ENCODE measurements around the gene PDE6A.

The PDE6A gene

DNA sequence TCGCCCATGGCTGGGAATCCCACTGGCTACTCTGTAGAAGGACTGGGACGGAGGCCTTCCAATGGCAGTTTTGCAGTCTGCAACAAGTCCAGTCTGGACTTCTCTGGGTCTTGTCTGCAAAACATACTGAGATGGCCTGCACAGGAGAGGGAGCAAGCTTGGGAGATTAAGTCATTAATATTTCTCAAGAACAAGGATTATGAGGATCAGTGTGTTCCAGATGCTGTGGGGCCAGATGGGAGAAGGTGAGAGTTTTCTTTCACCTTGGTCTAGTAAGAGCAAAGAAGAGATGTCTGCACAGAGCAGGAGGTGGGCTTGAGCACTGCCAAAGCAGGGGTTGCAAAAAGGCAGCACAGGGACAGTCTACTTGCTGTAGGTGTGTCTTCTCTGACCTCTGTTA is at the start of gene PDE6A:
Gene PDE6A (minus strand): TSS at position 128 of the 400 bp plus-strand sequence. CDS start 120 bp downstream, at position 8.
- no peak for TF ChIP-seq CTCF (IDR thresholded peaks at IDR 0.05; ENCODE audit: low read depth, low read length, missing control alignments)
- DNase-seq (ENCODE audit: low read depth): no peak
- no peak within 1 kb of the TSS for H3K4me3 ChIP-seq (ENCODE audit: low read depth, low read length)

DNA sequence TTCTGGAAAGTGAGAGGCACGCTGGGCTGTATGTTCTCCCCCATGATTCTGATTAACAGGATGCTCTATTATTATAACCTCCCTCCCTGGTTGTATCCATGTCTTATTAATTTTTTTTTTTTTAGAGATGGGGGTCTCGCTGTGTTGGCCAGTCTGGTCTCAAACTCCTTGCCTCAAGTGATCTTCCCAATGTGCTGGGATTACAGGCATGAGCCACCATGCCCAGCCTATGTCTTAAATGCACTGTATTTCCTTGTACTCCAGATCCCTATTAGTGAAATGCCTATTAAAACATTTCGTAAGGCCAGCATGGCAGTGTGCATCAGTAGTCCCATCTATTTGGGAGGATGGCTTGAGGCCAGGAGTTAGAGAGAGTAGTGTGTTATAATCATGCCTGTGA is 48.9 kb upstream of the PDE6A start:
- no peak for DNase-seq (ENCODE audit: low read depth)
- TF ChIP-seq CTCF (IDR thresholded peaks at IDR 0.05; ENCODE audit: low read depth, low read length, missing control alignments): no peak
- H3K4me3 ChIP-seq (ENCODE audit: low read depth, low read length): no peak overlapping the region

GRCh38 chr5:149990518-149991376 is 46.2 kb upstream of the PDE6A start:
- H3K4me3 ChIP-seq (ENCODE audit: low read depth, low read length): no peak overlapping the region
- peak; percentile 90 for TF ChIP-seq CTCF (IDR thresholded peaks at IDR 0.05; ENCODE audit: low read depth, low read length, missing control alignments)
- DNase-seq (ENCODE audit: low read depth): peak; percentile 31

GRCh38 chr5:149988126-149988525 is 43.5 kb upstream of the PDE6A start:
- no peak for DNase-seq (ENCODE audit: low read depth)
- TF ChIP-seq CTCF (IDR thresholded peaks at IDR 0.05; ENCODE audit: low read depth, low read length, missing control alignments): no peak
- H3K4me3 ChIP-seq (ENCODE audit: low read depth, low read length): no peak overlapping the region

DNA sequence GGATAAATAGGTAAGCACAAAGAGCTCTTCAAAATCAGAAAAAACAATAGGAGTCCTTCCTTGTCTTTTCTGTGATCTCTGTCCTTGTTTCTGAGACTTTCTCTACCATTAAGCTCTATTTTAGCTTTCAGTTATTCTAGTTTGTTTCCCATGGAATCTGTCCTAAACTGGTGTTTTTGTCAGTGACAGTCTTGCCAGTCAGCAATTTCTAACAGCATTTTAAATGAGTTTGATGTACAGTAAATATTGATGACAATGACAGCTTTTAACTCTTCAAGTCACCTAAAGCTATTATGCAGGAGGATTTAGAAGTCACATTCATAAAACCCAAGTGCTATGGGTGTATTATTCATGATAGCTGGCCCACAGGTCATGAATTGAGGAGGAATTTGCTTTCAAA is 37.9 kb upstream of the PDE6A start:
- no peak for DNase-seq (ENCODE audit: low read depth)
- H3K4me3 ChIP-seq (ENCODE audit: low read depth, low read length): no peak overlapping the region
- TF ChIP-seq CTCF (IDR thresholded peaks at IDR 0.05; ENCODE audit: low read depth, low read length, missing control alignments): no peak

DNA sequence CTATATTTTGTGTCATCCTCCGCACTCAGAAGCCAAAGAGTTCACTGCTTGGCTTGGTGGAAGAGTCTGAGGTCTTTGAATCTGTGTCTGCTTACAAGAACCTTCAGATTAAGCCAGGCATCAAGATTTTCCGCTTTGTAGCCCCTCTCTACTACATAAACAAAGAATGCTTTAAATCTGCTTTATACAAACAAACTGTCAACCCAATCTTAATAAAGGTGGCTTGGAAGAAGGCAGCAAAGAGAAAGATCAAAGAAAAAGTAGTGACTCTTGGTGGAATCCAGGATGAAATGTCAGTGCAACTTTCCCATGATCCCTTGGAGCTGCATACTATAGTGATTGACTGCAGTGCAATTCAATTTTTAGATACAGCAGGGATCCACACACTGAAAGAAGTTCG is 36.6 kb upstream of the PDE6A start:
- H3K4me3 ChIP-seq (ENCODE audit: low read depth, low read length): no peak overlapping the region
- TF ChIP-seq CTCF (IDR thresholded peaks at IDR 0.05; ENCODE audit: low read depth, low read length, missing control alignments): no peak
- DNase-seq (ENCODE audit: low read depth): no peak

DNA sequence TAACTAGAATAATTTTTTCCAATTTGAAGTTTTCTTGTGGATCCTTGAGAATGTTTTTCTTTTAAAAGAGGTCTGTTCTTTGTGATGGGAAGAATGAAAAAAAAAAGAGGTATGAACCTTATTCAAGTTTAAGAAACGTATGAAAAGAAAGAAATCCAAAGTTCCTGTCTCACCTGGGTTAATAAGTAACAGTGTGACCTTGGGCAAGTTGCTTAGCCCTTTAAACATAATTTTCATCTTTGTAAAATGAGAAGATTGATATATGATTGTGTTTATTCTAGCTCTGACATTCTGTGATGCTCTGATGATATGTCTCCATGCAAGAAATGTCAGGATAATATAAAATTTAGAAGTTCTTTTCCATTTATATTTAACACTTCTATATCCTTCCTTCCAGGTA is 35.3 kb upstream of the PDE6A start:
- H3K4me3 ChIP-seq (ENCODE audit: low read depth, low read length): no peak overlapping the region
- DNase-seq (ENCODE audit: low read depth): no peak
- TF ChIP-seq CTCF (IDR thresholded peaks at IDR 0.05; ENCODE audit: low read depth, low read length, missing control alignments): no peak
